BLaER1 (cell line): ENCODE measurements around the gene RFX2.
A peak's percentile ranks its signal among the peaks of the same experiment; 100 is the strongest.

Experiments used
- H3K27ac ChIP-seq: shearing (Covaris generic); formaldehyde crosslinking; 2 replicates; pipeline ENCODE4 v1.8.1; 2022
- H3K27me3 ChIP-seq: shearing (Covaris generic); formaldehyde crosslinking; 2 replicates; pipeline ENCODE4 v1.8.1; 2022
- H3K36me3 ChIP-seq: shearing (Covaris generic); formaldehyde crosslinking; 2 replicates; pipeline ENCODE4 v1.8.1; 2022
- H3K4me1 ChIP-seq: shearing (Covaris generic); formaldehyde crosslinking; 2 replicates; pipeline ENCODE4 v1.8.1; 2022
- H3K4me2 ChIP-seq: shearing (Covaris generic); formaldehyde crosslinking; 2 replicates; pipeline ENCODE4 v1.8.1; 2022
- H3K4me3 ChIP-seq: shearing (Covaris generic); formaldehyde crosslinking; 2 replicates; pipeline ENCODE4 v1.8.1; 2022
- H3K9ac ChIP-seq: shearing (Covaris generic); formaldehyde crosslinking; 2 replicates; pipeline ENCODE4 v1.8.1; 2022
- H3K9me3 ChIP-seq: shearing (Covaris generic); formaldehyde crosslinking; 2 replicates; pipeline ENCODE4 v1.8.1; 2022
- H4K20me1 ChIP-seq: shearing (Covaris generic); formaldehyde crosslinking; 2 replicates; pipeline ENCODE4 v1.8.1; 2022
- Cebpa-rat ChIP-seq: shearing (Covaris generic); IDR thresholded peaks from 2 replicates; pipeline ENCODE4 v1.8.1; 2022

RFX2 gene

GRCh38 chr19:6069268-6069791, 41.0 kb downstream of the RFX2 start:
- no peaks in the 10 kb centered on the region for H3K36me3 ChIP-seq
- H3K4me1 ChIP-seq: peaks cover 39% of the 10 kb centered on the region
- no peaks in the 10 kb centered on the region for H4K20me1 ChIP-seq
- no peak overlapping the region for H3K9ac ChIP-seq
- no peaks in the 10 kb centered on the region for H3K9me3 ChIP-seq
- no peak overlapping the region for H3K4me2 ChIP-seq
- TF ChIP-seq Cebpa-rat: no peak
- H3K27ac ChIP-seq: peak overlapping the region; percentile 11; the same call in 1 of the 2 replicates
- no peaks in the 10 kb centered on the region for H3K27me3 ChIP-seq
- no peak overlapping the region for H3K4me3 ChIP-seq

GRCh38 chr19:6068711-6069110, 41.6 kb downstream of the RFX2 start:
- Histone ChIP-seq H3K4me1 (peaks cover 39% of the 10 kb centered on the region), H3K27ac (peak overlapping the region; percentile 11; the same call in 1 of the 2 replicates), H3K9ac (no peak overlapping the region), H4K20me1 (no peaks in the 10 kb centered on the region), H3K4me3 (no peak overlapping the region), H3K27me3 (no peaks in the 10 kb centered on the region), H3K9me3 (no peaks in the 10 kb centered on the region), H3K36me3 (no peaks in the 10 kb centered on the region), H3K4me2 (peak overlapping the region; percentile 77; the same call in 1 of the 2 replicates)
- no peak for TF ChIP-seq Cebpa-rat

- Histone ChIP-seq H3K4me2 (peak overlapping the region; percentile 77), H3K27ac (peak overlapping the region; percentile 79; the same call in 1 of the 2 replicates), H3K27me3 (no peaks in the 10 kb centered on the region), H3K4me3 (no peak overlapping the region), H3K4me1 (peaks cover 39% of the 10 kb centered on the region), H3K9me3 (no peaks in the 10 kb centered on the region), H3K9ac (peak overlapping the region; percentile 54; the same call in 1 of the 2 replicates), H4K20me1 (no peaks in the 10 kb centered on the region), H3K36me3 (no peaks in the 10 kb centered on the region)
- no peak for TF ChIP-seq Cebpa-rat
Measured at GRCh38 chr19:6067975-6068374, 42.3 kb downstream of the RFX2 start.

- TF ChIP-seq Cebpa-rat: peak; percentile 86
- Histone ChIP-seq H3K27me3 (no peaks in the 10 kb centered on the region), H3K4me1 (peaks cover 39% of the 10 kb centered on the region), H3K27ac (peak overlapping the region; percentile 79), H3K9ac (peak overlapping the region; percentile 54), H3K4me2 (peak overlapping the region; percentile 77), H3K36me3 (no peaks in the 10 kb centered on the region), H4K20me1 (no peaks in the 10 kb centered on the region), H3K4me3 (no peak overlapping the region), H3K9me3 (no peaks in the 10 kb centered on the region)
Measured at GRCh38 chr19:6066661-6067646, 43.3 kb downstream of the RFX2 start.

GRCh38 chr19:6065685-6066374, 44.5 kb downstream of the RFX2 start:
- H3K9me3 ChIP-seq: no peaks in the 10 kb centered on the region
- no peak overlapping the region for H3K4me3 ChIP-seq
- H3K4me1 ChIP-seq: peaks cover 39% of the 10 kb centered on the region
- H4K20me1 ChIP-seq: no peaks in the 10 kb centered on the region
- H3K27ac ChIP-seq: no peak overlapping the region
- no peaks in the 10 kb centered on the region for H3K27me3 ChIP-seq
- TF ChIP-seq Cebpa-rat: no peak
- H3K9ac ChIP-seq: no peak overlapping the region
- peak overlapping the region; percentile 77 for H3K4me2 ChIP-seq
- no peaks in the 10 kb centered on the region for H3K36me3 ChIP-seq

GRCh38 chr19:6064336-6065073, 45.8 kb downstream of the RFX2 start:
- Histone ChIP-seq H3K4me2 (no peak overlapping the region), H3K4me1 (peaks cover 45% of the 10 kb centered on the region), H3K27me3 (no peaks in the 10 kb centered on the region), H3K27ac (no peak overlapping the region), H3K9me3 (no peaks in the 10 kb centered on the region), H3K36me3 (no peaks in the 10 kb centered on the region), H3K4me3 (no peak overlapping the region), H4K20me1 (no peaks in the 10 kb centered on the region), H3K9ac (no peak overlapping the region)
- no peak for TF ChIP-seq Cebpa-rat

- Histone ChIP-seq H3K36me3 (no peaks in the 10 kb centered on the region), H4K20me1 (no peaks in the 10 kb centered on the region), H3K4me1 (peaks cover 41% of the 10 kb centered on the region), H3K9me3 (no peaks in the 10 kb centered on the region), H3K27ac (no peak overlapping the region), H3K4me3 (no peak overlapping the region), H3K9ac (no peak overlapping the region), H3K4me2 (no peak overlapping the region), H3K27me3 (no peaks in the 10 kb centered on the region)
- TF ChIP-seq Cebpa-rat: no peak
Measured at GRCh38 chr19:6063576-6064335, 46.5 kb downstream of the RFX2 start.

- no peaks in the 10 kb centered on the region for H4K20me1 ChIP-seq
- peaks cover 34% of the 10 kb centered on the region for H3K4me1 ChIP-seq
- no peaks in the 10 kb centered on the region for H3K9me3 ChIP-seq
- no peak for TF ChIP-seq Cebpa-rat
- no peak overlapping the region for H3K4me2 ChIP-seq
- no peaks in the 10 kb centered on the region for H3K36me3 ChIP-seq
- no peaks in the 10 kb centered on the region for H3K27me3 ChIP-seq
- no peak overlapping the region for H3K27ac ChIP-seq
- no peak overlapping the region for H3K4me3 ChIP-seq
- no peak overlapping the region for H3K9ac ChIP-seq
Measured at GRCh38 chr19:6062961-6063575, 47.2 kb downstream of the RFX2 start.
